CD8-positive, alpha-beta memory T cell (primary cell): Measurements from ENCODE around the gene TMEM253. TPM values are rescaled to one million over a fixed set of nuclear protein-coding genes. Genes with fewer than 3 reads are reported as not detected.

Experiments used
- CTCF ChIA-PET: fragments of 350-600 bp; sonication (Branson Sonifier 250); formaldehyde crosslinking; loops from one replicate; lab custom pipeline; 2021; ENCODE audit warnings: antibody characterized with exemption; lab: Charles Lee
- POLR2A ChIA-PET: fragments of 350-600 bp; sonication (Branson Sonifier 250); formaldehyde crosslinking; loops from one replicate; lab custom pipeline; 2021; ENCODE audit warnings: antibody characterized with exemption; lab: Charles Lee
- DNase-seq, 5 donors: peaks; one replicate each; pipeline versions ENCODE4 v3.0.0 to v3.0.0-alpha.2; 2020 to 2022; ENCODE audit warnings: mixed read lengths in 1 of 5
- H3K27ac ChIP-seq: one replicate; pipeline ENCODE4 v1.7.0; 2013; ENCODE audit warnings: low read depth, mild to moderate bottlenecking, low read length, moderate library complexity
- H3K27me3 ChIP-seq: 2 replicates; pipeline ENCODE4 v1.7.0; 2013; ENCODE audit warnings: low read length, mild to moderate bottlenecking; ENCODE audit not compliant: insufficient read depth, poor library complexity, severe bottlenecking
- H3K36me3 ChIP-seq: 2 replicates; pipeline ENCODE4 v1.7.0; 2013; ENCODE audit warnings: mild to moderate bottlenecking, low read length, moderate library complexity; ENCODE audit not compliant: insufficient read depth
- H3K4me1 ChIP-seq: 2 replicates; pipeline ENCODE4 v1.7.0; 2013; ENCODE audit warnings: mild to moderate bottlenecking, low read length, moderate library complexity; ENCODE audit not compliant: insufficient read depth
- H3K4me3 ChIP-seq: 2 replicates; pipeline ENCODE4 v1.7.0; 2013; ENCODE audit warnings: mild to moderate bottlenecking, low read length
- H3K9me3 ChIP-seq: 2 replicates; pipeline ENCODE4 v1.7.0; 2013; ENCODE audit warnings: mild to moderate bottlenecking, low read length
- H3K27ac Mint-ChIP-seq, 8 donors: one replicate each; pipeline ENCODE4 v1.8.0; 2020 to 2021; ENCODE audit warnings: mixed read lengths in 8 of 8, mild to moderate bottlenecking in 6 of 8, inconsistent platforms in 3 of 8, moderate library complexity in 3 of 8
- H3K27me3 Mint-ChIP-seq, 2 donors: one replicate each; pipeline ENCODE4 v1.8.0; 2020 to 2021; ENCODE audit warnings: mixed read lengths in 2 of 2, mild to moderate bottlenecking in 1 of 2, moderate library complexity in 1 of 2
- H3K36me3 Mint-ChIP-seq, 3 donors: one replicate each; pipeline ENCODE4 v1.8.0; 2020 to 2021; ENCODE audit warnings: mixed read lengths in 3 of 3, inconsistent platforms in 1 of 3, mild to moderate bottlenecking in 1 of 3
- H3K4me1 Mint-ChIP-seq, 3 donors: one replicate each; pipeline ENCODE4 v1.8.0; 2020 to 2021; ENCODE audit warnings: mixed read lengths in 3 of 3, inconsistent platforms in 1 of 3, mild to moderate bottlenecking in 1 of 3
- H3K4me3 Mint-ChIP-seq, 7 donors: one replicate each; pipeline ENCODE4 v1.8.0; 2020 to 2021; ENCODE audit warnings: mixed read lengths in 7 of 7, mild to moderate bottlenecking in 6 of 7, moderate library complexity in 4 of 7, inconsistent platforms in 2 of 7
- H3K9me3 Mint-ChIP-seq, 5 donors: one replicate each; pipeline ENCODE4 v1.8.0; 2020 to 2022; ENCODE audit warnings: mixed read lengths in 5 of 5, mild to moderate bottlenecking in 3 of 5, moderate library complexity in 2 of 5, inconsistent platforms in 1 of 5
- polyA plus RNA-seq: library from polyadenylated mRNA; unstranded; fragments of 300-500 nt; fragmentation: Illumina TruSeq; gene quantifications from one replicate; pipeline ENCODE4 v1.2.3, GENCODE V29; 2021
- total RNA-seq, 2 experiments: library from RNA; stranded (reverse); gene quantifications; one replicate each; pipeline ENCODE4 v1.2.3, GENCODE V29; 2021

Gene TMEM253
- total and polyA plus RNA-seq, 3 experiments from 2014 or later: not detected

GRCh38 chr14:21093769-21094681 lies 6.8 kb upstream of the TMEM253 start:
- Histone ChIP-seq H3K36me3 (no peaks in the 10 kb centered on the region), H3K4me1 (peaks cover 4% of the 10 kb centered on the region), H3K27me3 (no peaks in the 10 kb centered on the region), H3K9me3 (no peaks in the 10 kb centered on the region), H3K4me3 (no peak overlapping the region), H3K27ac (no peak overlapping the region)
- no peak overlapping the region for H3K4me3 Mint-ChIP-seq
- CTCF ChIA-PET: interaction anchor here (1.0 to 7.8 kb wide), 12 partner anchors 11 to 93 kb away, joined by 3 to 195 read pairs (median 8); partner anchors contain the start of genes ARHGEF40 and TMEM253
- peaks cover 3 to 4% of the 10 kb centered on the region in 2 donors for H3K27me3 Mint-ChIP-seq
- peaks cover 0 to 1% (median 0%) of the 10 kb centered on the region in 3 donors for H3K36me3 Mint-ChIP-seq
- no peaks in the 10 kb centered on the region for H3K9me3 Mint-ChIP-seq
- no peak for DNase-seq
- POLR2A ChIA-PET: interaction anchor here (2.3 kb wide), 1 partner anchor 10 kb away, joined by 11 read pairs; no protein-coding TSS in a partner anchor
- peak overlapping the region in 3 of 8 donors; percentile 3 to 47 (median 15) for H3K27ac Mint-ChIP-seq
- peaks cover 14 to 28% (median 15%) of the 10 kb centered on the region in 3 donors for H3K4me1 Mint-ChIP-seq

GRCh38 chr14:21095430-21096205 lies 5.2 kb upstream of the TMEM253 start:
- H3K9me3 Mint-ChIP-seq: peaks cover 0 to under 1% (median 0%) of the 10 kb centered on the region in 5 donors
- Histone ChIP-seq H3K4me1 (peaks cover 8% of the 10 kb centered on the region), H3K27me3 (no peaks in the 10 kb centered on the region), H3K27ac (no peak overlapping the region), H3K9me3 (no peaks in the 10 kb centered on the region), H3K36me3 (no peaks in the 10 kb centered on the region), H3K4me3 (no peak overlapping the region)
- peak overlapping the region in 3 of 7 donors; percentile 15 to 82 (median 45) for H3K4me3 Mint-ChIP-seq
- H3K27me3 Mint-ChIP-seq: peaks cover 10 to 12% of the 10 kb centered on the region in 2 donors
- H3K4me1 Mint-ChIP-seq: peaks cover 19 to 26% (median 19%) of the 10 kb centered on the region in 3 donors
- ChIA-PET CTCF (interaction anchor here (0.5 to 7.8 kb wide), 7 partner anchors 8 to 80 kb away, joined by 3 to 195 read pairs (median 5); partner anchors contain the start of gene TMEM253), POLR2A (no interaction called here)
- H3K36me3 Mint-ChIP-seq: peaks cover 0 to 1% (median 0%) of the 10 kb centered on the region in 3 donors
- peak overlapping the region in 6 of 8 donors; percentile 67 to 95 (median 87) for H3K27ac Mint-ChIP-seq
- DNase-seq: no peak

GRCh38 chr14:21096438-21096837 lies 4.4 kb upstream of the TMEM253 start:
- no peaks in the 10 kb centered on the region for H3K9me3 ChIP-seq
- H3K4me1 ChIP-seq: peaks cover 8% of the 10 kb centered on the region
- no peaks in the 10 kb centered on the region for H3K36me3 ChIP-seq
- Mint-ChIP-seq H3K4me3 (peak overlapping the region; percentile 31 to 93 (median 75)), H3K27ac (peak overlapping the region; percentile 52 to 95 (median 86)), H3K4me1 (peaks cover 19 to 26% (median 19%) of the 10 kb centered on the region in 3 donors), H3K36me3 (peaks cover 0 to 1% (median 0%) of the 10 kb centered on the region in 3 donors), H3K27me3 (peaks cover 10 to 14% of the 10 kb centered on the region in 2 donors), H3K9me3 (peaks cover 0 to 2% (median 0%) of the 10 kb centered on the region in 5 donors)
- POLR2A ChIA-PET: no interaction called here
- no peak overlapping the region for H3K27ac ChIP-seq
- no peaks in the 10 kb centered on the region for H3K27me3 ChIP-seq
- no peak for DNase-seq
- CTCF ChIA-PET: interaction anchor here (1.9 to 7.8 kb wide), 4 partner anchors 9 to 81 kb away, joined by 5 to 195 read pairs (median 88); partner anchors contain the start of gene TMEM253
- H3K4me3 ChIP-seq: no peak overlapping the region

- Histone ChIP-seq H3K4me1 (peaks cover 8% of the 10 kb centered on the region), H3K27ac (no peak overlapping the region), H3K36me3 (no peaks in the 10 kb centered on the region), H3K4me3 (no peak overlapping the region), H3K27me3 (no peaks in the 10 kb centered on the region), H3K9me3 (no peaks in the 10 kb centered on the region)
- Mint-ChIP-seq H3K27ac (peak overlapping the region; percentile 67 to 95 (median 88)), H3K4me1 (peaks cover 17 to 26% (median 19%) of the 10 kb centered on the region in 3 donors), H3K27me3 (peaks cover 12 to 14% of the 10 kb centered on the region in 2 donors), H3K9me3 (peaks cover 0 to 2% (median 0%) of the 10 kb centered on the region in 5 donors), H3K36me3 (peaks cover 0 to 1% (median 0%) of the 10 kb centered on the region in 3 donors), H3K4me3 (peak overlapping the region; percentile 71 to 93 (median 78))
- POLR2A ChIA-PET: interaction anchor here (0.5 kb wide), 1 partner anchor 287 kb away, joined by 3 read pairs; no protein-coding TSS in a partner anchor
- DNase-seq: no peak
- CTCF ChIA-PET: interaction anchor here (1.5 to 7.8 kb wide), 4 partner anchors 25 to 126 kb away, joined by 3 to 152 read pairs (median 15); no protein-coding TSS in a partner anchor
These were observed 3.8 kb upstream of the TMEM253 start for GRCh38 chr14:21096978-21097635.

- no peak overlapping the region for H3K4me3 ChIP-seq
- POLR2A ChIA-PET: interaction anchor here (0.5 kb wide), 2 partner anchors 173 to 287 kb away, joined by 3 to 8 read pairs; no protein-coding TSS in a partner anchor
- peaks cover 8% of the 10 kb centered on the region for H3K4me1 ChIP-seq
- Mint-ChIP-seq H3K4me1 (peaks cover 15 to 22% (median 16%) of the 10 kb centered on the region in 3 donors), H3K4me3 (peak overlapping the region; percentile 71 to 93 (median 78)), H3K27me3 (peaks cover 12 to 14% of the 10 kb centered on the region in 2 donors), H3K9me3 (peaks cover 0 to 2% (median 0%) of the 10 kb centered on the region in 5 donors), H3K36me3 (no peaks in the 10 kb centered on the region), H3K27ac (peak overlapping the region; percentile 67 to 95 (median 88))
- no peaks in the 10 kb centered on the region for H3K9me3 ChIP-seq
- no peaks in the 10 kb centered on the region for H3K27me3 ChIP-seq
- CTCF ChIA-PET: interaction anchor here (1.5 to 7.8 kb wide), 3 partner anchors 30 to 126 kb away, joined by 3 to 152 read pairs (median 25); no protein-coding TSS in a partner anchor
- no peak for DNase-seq
- no peaks in the 10 kb centered on the region for H3K36me3 ChIP-seq
- H3K27ac ChIP-seq: no peak overlapping the region
These were observed 3.2 kb upstream of the TMEM253 start for GRCh38 chr14:21097636-21098075.

GRCh38 chr14:21098076-21098891 lies 2.6 kb upstream of the TMEM253 start, which contains the start of gene ZNF219:
TSS of gene ZNF219 (minus strand) at chr14:21098655. CDS start at chr14:21093591, 5,064 bp downstream.
- peaks cover 11% of the 10 kb centered on the region for H3K4me1 ChIP-seq
- ChIA-PET CTCF (interaction anchor here (1.5 to 7.8 kb wide), 3 partner anchors 30 to 127 kb away, joined by 3 to 152 read pairs (median 25); no protein-coding TSS in a partner anchor), POLR2A (interaction anchor here (0.5 to 0.6 kb wide), 3 partner anchors 11 to 172 kb away, joined by 3 to 8 read pairs (median 3); no protein-coding TSS in a partner anchor)
- H3K36me3 Mint-ChIP-seq: no peaks in the 10 kb centered on the region
- H3K4me3 Mint-ChIP-seq: peak within 1 kb of the TSS; percentile 79 to 93 (median 86)
- peak within 1 kb of the TSS; percentile 86 to 95 (median 92) for H3K27ac Mint-ChIP-seq
- H3K27ac ChIP-seq: no peak within 1 kb of the TSS
- peak within 1 kb of the TSS; percentile 58 for H3K4me3 ChIP-seq
- DNase-seq: peak; percentile 27 to 65 (median 45)
- peaks cover 12 to 14% of the 10 kb centered on the region in 2 donors for H3K27me3 Mint-ChIP-seq
- H3K27me3 ChIP-seq: no peaks in the 10 kb centered on the region
- H3K9me3 ChIP-seq: no peaks in the 10 kb centered on the region
- no peaks in the 10 kb centered on the region for H3K36me3 ChIP-seq
- H3K4me1 Mint-ChIP-seq: peaks cover 17 to 19% (median 19%) of the 10 kb centered on the region in 3 donors
- peaks cover 0 to 2% (median 0%) of the 10 kb centered on the region in 5 donors for H3K9me3 Mint-ChIP-seq
